Lung (tissue), 12 donors: Measurements from ENCODE around the gene GPC6. TPM values are rescaled to one million over a fixed set of nuclear protein-coding genes. Genes with fewer than 3 reads are reported as not detected.

ENCODE experiments used
- ATAC-seq: fragments of 200-7000 bp; cut with Tn5 transposase; one replicate; pipeline ENCODE4 v1.9.1; 2020; ENCODE audit warnings: moderate number of reproducible peaks; ENCODE audit not compliant: insufficient read depth, low FRiP score
- DNase-seq, 3 donors: peaks; one replicate each; pipeline ENCODE4 v3.0.0-alpha.2; 2013 to 2017
- H3K27ac ChIP-seq, 2 donors: one replicate each; pipeline ENCODE4 v1.5.1; 2013; ENCODE audit warnings: mild to moderate bottlenecking in 2 of 2, moderate library complexity in 2 of 2, control low read depth in 1 of 2, inconsistent platforms in 1 of 2, low read depth in 1 of 2, low read length in 1 of 2
- H3K27me3 ChIP-seq, 3 donors: one replicate each; pipeline ENCODE4 v1.5.1; 2013; ENCODE audit warnings: low read length in 2 of 3; ENCODE audit not compliant: control insufficient read depth in 3 of 3, insufficient read depth in 3 of 3
- H3K36me3 ChIP-seq, 4 donors: one replicate each; pipeline ENCODE4 v1.5.1; 2013; ENCODE audit warnings: low read length in 4 of 4, mild to moderate bottlenecking in 1 of 4, moderate library complexity in 1 of 4; ENCODE audit not compliant: control insufficient read depth in 4 of 4, insufficient read depth in 4 of 4
- H3K4me1 ChIP-seq, 5 donors: one replicate each; pipeline ENCODE4 v1.5.1; 2013; ENCODE audit warnings: low read length in 5 of 5, mild to moderate bottlenecking in 2 of 5, moderate library complexity in 1 of 5; ENCODE audit not compliant: control insufficient read depth in 5 of 5, insufficient read depth in 5 of 5
- H3K4me3 ChIP-seq: one replicate; pipeline ENCODE4 v1.5.1; 2013; ENCODE audit warnings: mild to moderate bottlenecking, control low read depth, moderate library complexity
- H3K9ac ChIP-seq, 2 donors: one replicate each; pipeline ENCODE4 v1.5.1; 2013; ENCODE audit warnings: low read length in 2 of 2, control low read depth in 1 of 2; ENCODE audit not compliant: insufficient read depth in 1 of 2
- H3K9me3 ChIP-seq, 4 donors: one replicate each; pipeline ENCODE4 v1.5.1; 2013; ENCODE audit warnings: low read length in 3 of 4, mild to moderate bottlenecking in 1 of 4, moderate library complexity in 1 of 4; ENCODE audit not compliant: control insufficient read depth in 4 of 4, insufficient read depth in 3 of 4
- CTCF ChIP-seq: IDR thresholded peaks from 2 replicates; pipeline ENCODE4 v1.5.1; 2012; ENCODE audit warnings: mild to moderate bottlenecking; ENCODE audit errors: control extremely low read depth, extremely low read depth
- WGBS, 2 donors: extraction: QIAGEN DNeasy Blood & Tissue Kit; methylation state at CpG; one replicate each; pipeline ENCODE4 v1.1.7; 2013; 5-methylcytosine and 5-hydroxymethylcytosine counted together
- polyA plus RNA-seq, 2 donors: library from polyadenylated mRNA; stranded (reverse); fragments of 200-250 nt; gene quantifications; one replicate each; pipeline ENCODE4 v1.2.1, GENCODE V29; 2013
- total RNA-seq, 2 donors: library from RNA; depleted of rRNA in 1 of 2; stranded (reverse); fragments of >200 nt in 1 of 2; gene quantifications; one replicate each; pipeline ENCODE4 v1.2.1, GENCODE V29; 2014 to 2021
- donor health status: control.
- donor health status: control.
- donor health status: Bipolar disorder and iron deficiency.
- donor health status: healthy.
- donor health status: DM: yes; HTN: yes; CAD: no.

Gene GPC6
- total and polyA plus RNA-seq, 4 donors: 0.45 to 31.4 (median 4.8) TPM

GRCh38 chr13:94332359-94333096 is 1105.9 kb downstream of the GPC6 start:
- Histone ChIP-seq H3K9me3 (no peaks in the 10 kb centered on the region), H3K4me1 (peaks cover 0 to 49% (median 10%) of the 10 kb centered on the region in 5 donors), H3K36me3 (no peaks in the 10 kb centered on the region), H3K27me3 (no peaks in the 10 kb centered on the region), H3K27ac (peak overlapping the region in 1 of 2 donors; percentile 42), H3K9ac (no peak overlapping the region), H3K4me3 (no peak overlapping the region)
- no peak for TF ChIP-seq CTCF
- ATAC-seq: no peak
- WGBS, 2 donors: 81 to 82% methylated on average over 10 of the region's 10 CpGs
- DNase-seq: peak in 1 of 3 donors; percentile 51

- 90 to 92% methylated on average over 4 of the region's 4 CpGs for WGBS, 2 donors
- H3K36me3 ChIP-seq: no peaks in the 10 kb centered on the region
- no peak overlapping the region for H3K4me3 ChIP-seq
- DNase-seq (no peak), ATAC-seq (no peak)
- H3K27ac ChIP-seq: no peak overlapping the region
- H3K4me1 ChIP-seq: peaks cover 0 to 42% (median 6%) of the 10 kb centered on the region in 5 donors
- H3K9me3 ChIP-seq: no peaks in the 10 kb centered on the region
- TF ChIP-seq CTCF: no peak
- H3K27me3 ChIP-seq: no peaks in the 10 kb centered on the region
- no peak overlapping the region for H3K9ac ChIP-seq
Measured at GRCh38 chr13:94333131-94333820, 1106.7 kb downstream of the GPC6 start.

GRCh38 chr13:94335761-94336526 is 1109.3 kb downstream of the GPC6 start:
- no peak overlapping the region for H3K4me3 ChIP-seq
- ATAC-seq (no peak), DNase-seq (no peak)
- no peaks in the 10 kb centered on the region for H3K9me3 ChIP-seq
- peaks cover 0 to 27% (median 3%) of the 10 kb centered on the region in 5 donors for H3K4me1 ChIP-seq
- TF ChIP-seq CTCF: no peak
- 71 to 90% methylated on average over 5 of the region's 5 CpGs for WGBS, 2 donors
- H3K9ac ChIP-seq: no peak overlapping the region
- H3K27ac ChIP-seq: no peak overlapping the region
- no peaks in the 10 kb centered on the region for H3K27me3 ChIP-seq
- no peaks in the 10 kb centered on the region for H3K36me3 ChIP-seq
